ENCODE results near the gene IL36A. TPM values are rescaled to one million over a fixed set of nuclear protein-coding genes. Genes with fewer than 3 reads are reported as not detected.
A peak's percentile ranks its signal among the peaks of the same experiment; 100 is the strongest.

Gene IL36A
- total and polyA plus RNA-seq, 9 of the 15 experiments (the other 6 are each of a cell fraction or from before 2014, with no cell fraction given) = not detected

DNA sequence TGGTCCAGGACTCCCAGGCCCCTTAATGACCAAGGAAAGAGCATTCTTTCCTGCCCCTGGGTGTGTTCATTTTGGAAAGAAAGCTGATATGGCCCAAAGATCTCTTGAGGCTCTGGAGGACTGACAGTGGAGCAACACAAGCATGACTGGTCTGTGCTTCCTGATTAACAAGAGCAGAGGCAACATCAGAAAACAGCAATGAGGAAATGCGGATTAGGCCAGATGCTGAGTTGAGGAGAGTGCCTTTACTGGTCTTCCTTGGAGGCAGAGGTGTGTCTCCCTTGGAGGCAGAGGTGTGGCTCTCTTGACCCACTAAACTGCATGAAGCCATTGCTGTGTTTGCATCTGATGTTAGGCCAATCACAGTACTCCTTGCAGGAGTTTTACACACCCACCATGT is 27.5 kb downstream of the IL36A start:
- Histone ChIP-seq H3K4me2 (ENCODE audit: insufficient read depth, low read length) (no peak overlapping the region), H2AFZ (ENCODE audit: low read depth, low read length) (peak overlapping the region; percentile 27; the same call in 1 of the 2 replicates), H4K20me1 (replicated peaks; ENCODE audit: control insufficient read depth, insufficient read depth, low read length) (no peaks in the 10 kb centered on the region), H3K79me2 (ENCODE audit: control insufficient read depth, insufficient read depth, low read length) (no peaks in the 10 kb centered on the region), H3K9me1 (ENCODE audit: control insufficient read depth, insufficient read depth, low read length) (no peaks in the 10 kb centered on the region), H3K27ac (ENCODE audit: extremely low read depth, low read depth, low read length) (no peak overlapping the region), H3K4me3 (no peak overlapping the region), H3K9me3 (replicated peaks; ENCODE audit: control insufficient read depth, insufficient read depth, low read depth, low read length) (no peaks in the 10 kb centered on the region), H3K4me1 (replicated peaks in 1 of 2; ENCODE audit: control insufficient read depth in 2 of 2, insufficient read depth in 2 of 2, low read length in 2 of 2) (peaks cover 0 to 24% of the 10 kb centered on the region in 2 experiments; a peak in 2 of 5 replicates), H3K9ac (ENCODE audit: insufficient read depth in 1 of 2, low read depth in 2 of 2, low read length in 2 of 2) (no peak overlapping the region), H3K36me3 (ENCODE audit: control insufficient read depth, insufficient read depth, low read length) (no peaks in the 10 kb centered on the region), H3K27me3 (ENCODE audit: control insufficient read depth in 2 of 2, insufficient read depth in 2 of 2, low read length in 2 of 2) (no peaks in the 10 kb centered on the region)
- no peak for FAIRE-seq
- POLR2A ChIA-PET = interaction anchor here (0.6 kb wide), 1 partner anchor 70 kb away, joined by 4 read pairs; no protein-coding TSS in a partner anchor
- TF ChIP-seq, protein P1, sequence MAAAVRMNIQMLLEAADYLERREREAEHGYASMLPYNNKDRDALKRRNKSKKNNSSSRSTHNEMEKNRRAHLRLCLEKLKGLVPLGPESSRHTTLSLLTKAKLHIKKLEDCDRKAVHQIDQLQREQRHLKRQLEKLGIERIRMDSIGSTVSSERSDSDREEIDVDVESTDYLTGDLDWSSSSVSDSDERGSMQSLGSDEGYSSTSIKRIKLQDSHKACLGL (CRISPR knock-in tag; IDR thresholded peaks at IDR 0.05; ENCODE audit: borderline replicate concordance, poor library complexity, severe bottlenecking) = no peak
- TF ChIP-seq ZNF23 (CRISPR knock-in tag; IDR thresholded peaks at IDR 0.05) = no peak
- TF ChIP-seq JUND (IDR thresholded peaks at IDR 0.05; ENCODE audit: borderline replicate concordance, low read depth, low read length) = no peak
- TF ChIP-seq JUND (tag; IDR thresholded peaks at IDR 0.05; ENCODE audit: borderline replicate concordance, low read depth, low read length) = 0 out of 3 replicates have a peak, but pooled peaks have one; percentile 18
- TF ChIP-seq, protein P2, sequence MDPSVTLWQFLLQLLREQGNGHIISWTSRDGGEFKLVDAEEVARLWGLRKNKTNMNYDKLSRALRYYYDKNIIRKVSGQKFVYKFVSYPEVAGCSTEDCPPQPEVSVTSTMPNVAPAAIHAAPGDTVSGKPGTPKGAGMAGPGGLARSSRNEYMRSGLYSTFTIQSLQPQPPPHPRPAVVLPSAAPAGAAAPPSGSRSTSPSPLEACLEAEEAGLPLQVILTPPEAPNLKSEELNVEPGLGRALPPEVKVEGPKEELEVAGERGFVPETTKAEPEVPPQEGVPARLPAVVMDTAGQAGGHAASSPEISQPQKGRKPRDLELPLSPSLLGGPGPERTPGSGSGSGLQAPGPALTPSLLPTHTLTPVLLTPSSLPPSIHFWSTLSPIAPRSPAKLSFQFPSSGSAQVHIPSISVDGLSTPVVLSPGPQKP (CRISPR knock-in tag; IDR thresholded peaks at IDR 0.05) = no peak
- TF ChIP-seq CBFA2T3 (IDR thresholded peaks at IDR 0.05) = 0 out of 2 replicates have a peak, but pooled peaks have one; percentile 3
- DNase-seq (ENCODE audit: extremely low read depth in 1 of 4, low spot score in 3 of 4) = peak in 1 of 4 experiments; percentile 28
- intact Hi-C loops (cut with micrococcal nuclease) (no loop called here), in situ Hi-C loops (cut with MboI) (no loop called here)
- no TSS peak for BruUV-seq (replicated peaks)
- CTCF ChIA-PET (ENCODE audit: low intra/inter-chr PET ratio) = no interaction called here
- 64% methylated on average over 1 of the region's 1 CpG for WGBS (ENCODE audit: insufficient coverage, low coverage, missing lambda C conversion rate)
- ATAC-seq = no peak
